Coronary artery (tissue), 2 donors: ENCODE measurements around the gene SH3BP5.

Experiments used
- DNase-seq: peaks from one replicate; pipeline ENCODE4 v3.0.0-alpha.2; 2017; ENCODE audit warnings: low spot score
- H3K27ac ChIP-seq, 2 donors: fragments of 200-600 bp; sonication (generic); one replicate each; pipeline ENCODE4 v1.5.1; 2016 to 2019
- H3K4me3 ChIP-seq: fragments of 200-600 bp; sonication (generic); 2 replicates; pipeline ENCODE4 v1.5.1; 2016; ENCODE audit warnings: mild to moderate bottlenecking, moderate library complexity
- TF ChIP-seq, protein P1 (sequence below): fragments of 200-600 bp; sonication (generic); IDR thresholded peaks from one replicate; pipeline ENCODE4 v1.5.1; 2019; ENCODE audit warnings: antibody characterized with exemption

The SH3BP5 gene

DNA sequence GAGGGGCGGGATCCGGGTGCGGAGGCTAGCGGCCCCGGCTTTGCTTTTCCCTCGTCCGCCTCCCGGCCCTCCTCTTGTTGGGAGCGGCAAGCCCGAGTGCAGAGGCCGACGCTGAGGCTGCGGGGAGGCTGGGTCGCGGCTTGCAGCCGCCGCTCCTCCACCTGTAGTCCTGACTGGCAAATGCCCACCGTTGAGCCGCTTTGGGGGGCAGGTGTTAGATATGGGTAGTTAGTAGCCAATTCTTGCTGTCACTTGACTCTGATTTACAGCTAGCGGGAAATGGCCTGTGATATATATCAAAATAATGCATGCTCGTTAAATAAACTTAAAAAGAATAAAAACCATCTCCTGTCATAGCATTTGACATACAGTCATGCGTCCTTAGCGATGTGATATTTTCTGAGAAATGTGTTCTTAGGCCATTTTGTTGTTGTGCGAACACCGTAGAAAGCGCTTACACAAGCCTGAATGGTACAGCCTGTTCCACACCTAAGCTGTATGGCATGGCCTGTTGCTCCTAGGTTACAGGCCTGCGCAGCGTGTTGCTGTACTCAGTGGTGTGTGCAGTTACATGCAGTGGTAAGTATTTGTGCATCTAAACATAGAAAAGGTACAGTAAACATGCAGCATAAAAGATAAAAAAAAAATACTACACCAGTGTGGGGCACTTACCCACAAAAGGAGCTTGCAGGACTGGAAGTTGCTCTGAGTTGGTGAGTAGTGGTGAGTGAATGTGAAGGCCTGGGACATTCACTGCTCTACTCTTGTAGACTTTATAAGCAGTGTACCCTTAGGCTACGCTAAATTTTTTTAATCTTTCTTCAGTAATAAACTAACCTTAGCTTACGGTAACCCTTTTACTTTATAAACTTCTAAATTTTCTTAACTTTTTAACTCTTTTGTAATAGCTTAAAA lies 125.5 kb downstream of the SH3BP5 start:
- no peak for DNase-seq
- TF ChIP-seq, protein P1, sequence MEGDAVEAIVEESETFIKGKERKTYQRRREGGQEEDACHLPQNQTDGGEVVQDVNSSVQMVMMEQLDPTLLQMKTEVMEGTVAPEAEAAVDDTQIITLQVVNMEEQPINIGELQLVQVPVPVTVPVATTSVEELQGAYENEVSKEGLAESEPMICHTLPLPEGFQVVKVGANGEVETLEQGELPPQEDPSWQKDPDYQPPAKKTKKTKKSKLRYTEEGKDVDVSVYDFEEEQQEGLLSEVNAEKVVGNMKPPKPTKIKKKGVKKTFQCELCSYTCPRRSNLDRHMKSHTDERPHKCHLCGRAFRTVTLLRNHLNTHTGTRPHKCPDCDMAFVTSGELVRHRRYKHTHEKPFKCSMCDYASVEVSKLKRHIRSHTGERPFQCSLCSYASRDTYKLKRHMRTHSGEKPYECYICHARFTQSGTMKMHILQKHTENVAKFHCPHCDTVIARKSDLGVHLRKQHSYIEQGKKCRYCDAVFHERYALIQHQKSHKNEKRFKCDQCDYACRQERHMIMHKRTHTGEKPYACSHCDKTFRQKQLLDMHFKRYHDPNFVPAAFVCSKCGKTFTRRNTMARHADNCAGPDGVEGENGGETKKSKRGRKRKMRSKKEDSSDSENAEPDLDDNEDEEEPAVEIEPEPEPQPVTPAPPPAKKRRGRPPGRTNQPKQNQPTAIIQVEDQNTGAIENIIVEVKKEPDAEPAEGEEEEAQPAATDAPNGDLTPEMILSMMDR = no peak
- Histone ChIP-seq H3K27ac (peak overlapping the region; percentile 98 to 99), H3K4me3 (peak overlapping the region; percentile 87)

DNA sequence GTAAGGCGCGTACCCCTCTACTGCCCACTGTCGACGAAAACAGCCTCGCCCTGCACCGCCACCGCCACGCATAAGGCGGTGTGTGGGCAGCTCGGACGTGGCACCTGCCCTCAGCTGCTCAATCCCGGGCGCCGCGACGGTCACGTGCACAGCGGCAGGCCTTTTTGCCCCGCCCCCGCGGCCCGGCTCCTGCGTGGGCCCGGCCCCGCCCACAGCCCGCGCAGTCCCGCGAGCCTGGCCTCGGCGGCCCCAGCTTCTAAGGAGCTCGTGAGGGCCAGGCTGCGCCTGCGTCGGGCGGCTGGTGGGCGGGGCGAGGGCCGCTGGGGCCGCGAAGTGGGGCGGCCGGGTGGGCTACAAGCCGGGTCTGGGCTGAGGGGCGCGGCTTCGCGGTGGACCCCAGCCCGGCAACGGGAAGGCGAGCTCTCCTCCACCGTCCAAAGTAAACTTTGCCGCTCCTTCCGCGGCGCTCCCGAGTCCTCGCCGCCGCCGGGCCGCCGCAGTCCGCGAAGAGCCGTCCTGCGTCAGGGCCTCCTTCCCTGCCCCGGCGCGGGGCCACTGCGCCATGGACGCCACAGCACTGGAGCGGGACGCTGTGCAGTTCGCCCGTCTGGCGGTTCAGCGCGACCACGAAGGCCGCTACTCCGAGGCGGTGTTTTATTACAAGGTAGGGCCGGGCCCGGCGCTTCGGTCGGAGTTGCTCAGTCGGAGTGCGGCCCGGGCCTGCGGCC lies 126.3 kb downstream of the SH3BP5 start, which contains the start of gene CAPN7:
Gene CAPN7, plus strand, starts transcription at position 313 of the 728 bp plus-strand sequence. Its CDS starts 250 bp downstream, at position 563.
- TF ChIP-seq, protein P1 = peak; percentile 18
- peak within 1 kb of the TSS; percentile 87 for H3K4me3 ChIP-seq
- peak; percentile 96 for DNase-seq
- peak within 1 kb of the TSS; percentile 98 to 99 for H3K27ac ChIP-seq

DNA sequence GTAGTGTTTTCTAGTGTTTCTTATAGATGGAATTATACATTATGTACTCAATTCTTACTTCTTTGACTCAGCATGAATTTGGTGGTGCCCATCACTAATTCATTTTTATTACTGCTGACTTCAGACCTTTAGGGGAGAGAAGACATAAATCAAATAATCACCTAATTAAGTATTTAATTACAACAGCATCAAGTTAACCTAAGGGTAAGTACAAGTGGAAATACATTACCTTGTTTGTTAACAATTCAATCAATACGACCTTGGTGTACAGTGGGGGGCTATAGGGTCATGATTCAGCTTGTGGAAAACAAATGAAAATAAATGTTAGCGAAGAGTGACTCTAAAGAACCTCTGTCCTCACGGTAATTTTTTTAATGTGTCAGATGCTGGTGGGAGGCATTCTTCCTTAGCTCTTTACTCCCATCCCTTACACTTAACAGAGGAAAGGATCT lies 126.9 kb downstream of the SH3BP5 start:
- peak overlapping the region; percentile 87 for H3K4me3 ChIP-seq

More for the DNA sequence above, 126.9 kb downstream of the SH3BP5 start:
- TF ChIP-seq, protein P1 = no peak
- peak overlapping the region; percentile 98 to 99 for H3K27ac ChIP-seq
- no peak for DNase-seq
